Measurements from ENCODE around the gene MZT2B.
"Not testable (repeated sequence)": the region's sequence is repeated elsewhere in the genome, so short reads cannot be mapped to it uniquely, and the experiment has no call there.

The MZT2B gene

DNA sequence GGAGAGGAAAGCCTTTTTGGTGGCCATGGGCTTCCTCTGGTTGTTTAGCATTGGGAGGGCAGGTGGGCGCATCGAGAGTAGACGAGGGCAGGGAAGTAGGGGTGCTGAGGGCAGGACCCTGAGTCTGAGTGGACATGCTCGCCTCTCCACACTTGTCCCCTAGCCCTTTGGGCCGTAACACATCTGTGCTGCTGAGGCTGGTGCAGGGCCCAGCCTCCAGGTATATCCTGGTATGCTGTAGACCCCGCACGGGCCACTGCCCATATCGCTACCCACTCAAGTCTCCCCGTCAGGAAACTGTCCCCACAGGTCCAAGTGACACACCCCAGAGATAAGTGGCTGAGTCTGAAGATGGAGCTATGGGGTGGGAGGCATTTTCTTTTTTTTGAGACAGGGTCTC is 23.4 kb upstream of the MZT2B start:
- Histone ChIP-seq H3K9ac (no peak overlapping the region), H3K36me3 (ENCODE audit: insufficient read depth) (no peaks in the 10 kb centered on the region), H3K27me3 (ENCODE audit: insufficient read depth, low read depth) (no peaks in the 10 kb centered on the region), H3K4me3 (IDR thresholded peaks at IDR 0.05; ENCODE audit: insufficient read depth, low read depth, low read length) (no peak overlapping the region), H4K20me1 (ENCODE audit: insufficient read depth) (no peaks in the 10 kb centered on the region), H3K27ac (no peak overlapping the region), H2AFZ (ENCODE audit: low read depth) (no peak overlapping the region), H3K4me1 (ENCODE audit: low read depth, poor library complexity, severe bottlenecking) (peaks cover 9% of the 10 kb centered on the region), H3K79me2 (ENCODE audit: insufficient read depth, low read depth) (no peaks in the 10 kb centered on the region), H3K4me2 (no peak overlapping the region)
- TF ChIP-seq, protein P1, sequence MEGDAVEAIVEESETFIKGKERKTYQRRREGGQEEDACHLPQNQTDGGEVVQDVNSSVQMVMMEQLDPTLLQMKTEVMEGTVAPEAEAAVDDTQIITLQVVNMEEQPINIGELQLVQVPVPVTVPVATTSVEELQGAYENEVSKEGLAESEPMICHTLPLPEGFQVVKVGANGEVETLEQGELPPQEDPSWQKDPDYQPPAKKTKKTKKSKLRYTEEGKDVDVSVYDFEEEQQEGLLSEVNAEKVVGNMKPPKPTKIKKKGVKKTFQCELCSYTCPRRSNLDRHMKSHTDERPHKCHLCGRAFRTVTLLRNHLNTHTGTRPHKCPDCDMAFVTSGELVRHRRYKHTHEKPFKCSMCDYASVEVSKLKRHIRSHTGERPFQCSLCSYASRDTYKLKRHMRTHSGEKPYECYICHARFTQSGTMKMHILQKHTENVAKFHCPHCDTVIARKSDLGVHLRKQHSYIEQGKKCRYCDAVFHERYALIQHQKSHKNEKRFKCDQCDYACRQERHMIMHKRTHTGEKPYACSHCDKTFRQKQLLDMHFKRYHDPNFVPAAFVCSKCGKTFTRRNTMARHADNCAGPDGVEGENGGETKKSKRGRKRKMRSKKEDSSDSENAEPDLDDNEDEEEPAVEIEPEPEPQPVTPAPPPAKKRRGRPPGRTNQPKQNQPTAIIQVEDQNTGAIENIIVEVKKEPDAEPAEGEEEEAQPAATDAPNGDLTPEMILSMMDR (conservative IDR thresholded peaks at IDR 0.05; ENCODE audit: low read depth, low read length), result no peak

DNA sequence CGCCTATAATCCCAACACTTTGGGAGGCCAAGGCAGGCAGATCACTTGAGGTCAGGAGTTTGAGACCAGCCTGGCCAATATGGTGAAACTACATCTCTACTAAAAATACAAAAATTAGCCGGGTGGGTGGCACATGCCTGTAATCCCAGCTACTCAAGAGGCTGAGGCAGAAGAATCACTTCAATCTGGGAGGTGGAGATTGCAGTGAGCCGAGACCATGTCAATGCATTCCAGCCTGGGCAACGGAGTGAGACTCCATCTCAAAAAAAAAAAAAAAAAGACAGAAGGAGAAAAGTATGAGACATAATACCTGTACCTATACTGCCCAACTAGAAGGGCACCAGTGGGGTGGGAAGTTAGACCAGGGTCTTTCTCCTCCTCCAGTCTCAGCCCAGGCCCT is 22.7 kb upstream of the MZT2B start:
- not testable (repeated sequence) for H3K27ac ChIP-seq; H3K36me3 ChIP-seq (ENCODE audit: insufficient read depth); H3K9ac ChIP-seq; H4K20me1 ChIP-seq (ENCODE audit: insufficient read depth); H2AFZ ChIP-seq (ENCODE audit: low read depth); H3K79me2 ChIP-seq (ENCODE audit: insufficient read depth, low read depth); H3K27me3 ChIP-seq (ENCODE audit: insufficient read depth, low read depth); H3K4me3 ChIP-seq (IDR thresholded peaks at IDR 0.05; ENCODE audit: insufficient read depth, low read depth, low read length); H3K4me2 ChIP-seq; H3K4me1 ChIP-seq (ENCODE audit: low read depth, poor library complexity, severe bottlenecking)

DNA sequence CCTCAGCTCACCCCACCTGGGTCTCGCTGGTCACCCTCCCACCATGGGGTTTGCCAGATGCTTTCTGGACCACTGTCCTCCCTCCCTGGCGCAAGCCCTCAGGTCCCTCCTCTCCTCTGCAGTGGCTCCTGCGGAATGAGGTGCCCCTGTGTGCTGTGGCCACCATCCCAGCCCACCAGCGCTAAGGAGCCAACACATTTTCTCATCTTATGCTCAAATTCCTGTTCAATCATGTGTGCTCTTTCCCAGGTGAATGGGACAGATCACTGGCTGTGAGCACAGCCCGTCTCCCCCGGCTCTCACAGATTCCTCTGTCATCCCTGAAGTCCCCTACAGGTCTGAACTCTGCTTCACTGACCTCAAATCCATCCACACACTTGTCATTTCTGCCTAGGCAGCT is 21.9 kb upstream of the MZT2B start:
- no peak overlapping the region for H3K27ac ChIP-seq
- H3K4me2 ChIP-seq, result no peak overlapping the region
- H4K20me1 ChIP-seq (ENCODE audit: insufficient read depth), result no peaks in the 10 kb centered on the region
- H3K36me3 ChIP-seq (ENCODE audit: insufficient read depth), result no peaks in the 10 kb centered on the region
- peaks cover 9% of the 10 kb centered on the region for H3K4me1 ChIP-seq (ENCODE audit: low read depth, poor library complexity, severe bottlenecking)
- TF ChIP-seq, protein P1 (conservative IDR thresholded peaks at IDR 0.05; ENCODE audit: low read depth, low read length), result no peak
- no peak overlapping the region for H3K4me3 ChIP-seq (IDR thresholded peaks at IDR 0.05; ENCODE audit: insufficient read depth, low read depth, low read length)
- H2AFZ ChIP-seq (ENCODE audit: low read depth), result no peak overlapping the region
- H3K9ac ChIP-seq, result no peak overlapping the region
- no peaks in the 10 kb centered on the region for H3K27me3 ChIP-seq (ENCODE audit: insufficient read depth, low read depth)
- no peaks in the 10 kb centered on the region for H3K79me2 ChIP-seq (ENCODE audit: insufficient read depth, low read depth)

DNA sequence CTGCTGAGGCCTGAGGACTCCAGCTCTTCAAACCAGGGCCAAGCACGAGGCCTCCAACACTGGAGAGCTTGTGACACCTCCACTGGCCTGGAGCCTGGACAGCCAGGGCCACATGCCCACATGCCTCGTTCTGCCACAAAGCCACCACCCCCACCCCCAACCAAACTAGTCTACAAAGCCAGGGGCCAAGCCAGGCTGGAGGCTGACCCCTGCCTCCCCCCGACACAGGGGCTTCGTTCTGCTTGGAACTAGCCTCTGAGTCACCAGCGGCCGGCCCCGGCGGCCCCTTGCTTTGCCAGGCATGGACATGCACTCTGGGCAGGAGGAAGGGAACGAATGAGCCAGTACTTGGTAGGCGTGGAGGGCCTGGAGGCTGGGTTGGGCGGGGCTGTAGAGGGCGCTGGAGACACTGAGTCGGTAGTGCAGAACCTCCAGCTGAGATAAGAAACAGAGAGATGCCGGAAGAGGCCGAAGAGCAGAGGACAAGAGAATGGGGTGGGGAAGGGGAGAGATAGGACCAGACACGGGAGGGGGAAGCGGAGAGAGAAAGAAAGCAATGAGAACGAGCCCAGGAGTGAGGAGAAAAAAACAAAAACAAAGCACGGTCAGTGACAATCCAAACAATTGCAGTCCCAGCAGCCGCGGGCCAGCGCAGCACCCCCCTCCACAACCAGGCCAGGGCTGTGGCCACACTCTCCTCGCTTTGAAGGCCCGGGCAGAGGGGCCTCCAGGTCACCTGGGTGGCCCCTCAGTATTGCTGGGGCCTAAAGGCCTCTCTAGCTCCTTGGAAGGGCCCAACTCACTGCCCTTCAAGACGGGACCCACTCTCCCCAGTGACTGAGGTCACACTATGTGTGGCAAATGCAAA is 21.0 kb upstream of the MZT2B start:
- not testable (repeated sequence) for H3K4me3 ChIP-seq (IDR thresholded peaks at IDR 0.05; ENCODE audit: insufficient read depth, low read depth, low read length); H3K36me3 ChIP-seq (ENCODE audit: insufficient read depth); H3K4me2 ChIP-seq; H3K9ac ChIP-seq; H3K79me2 ChIP-seq (ENCODE audit: insufficient read depth, low read depth); H3K4me1 ChIP-seq (ENCODE audit: low read depth, poor library complexity, severe bottlenecking); H3K27ac ChIP-seq; H4K20me1 ChIP-seq (ENCODE audit: insufficient read depth); H3K27me3 ChIP-seq (ENCODE audit: insufficient read depth, low read depth); H2AFZ ChIP-seq (ENCODE audit: low read depth)

DNA sequence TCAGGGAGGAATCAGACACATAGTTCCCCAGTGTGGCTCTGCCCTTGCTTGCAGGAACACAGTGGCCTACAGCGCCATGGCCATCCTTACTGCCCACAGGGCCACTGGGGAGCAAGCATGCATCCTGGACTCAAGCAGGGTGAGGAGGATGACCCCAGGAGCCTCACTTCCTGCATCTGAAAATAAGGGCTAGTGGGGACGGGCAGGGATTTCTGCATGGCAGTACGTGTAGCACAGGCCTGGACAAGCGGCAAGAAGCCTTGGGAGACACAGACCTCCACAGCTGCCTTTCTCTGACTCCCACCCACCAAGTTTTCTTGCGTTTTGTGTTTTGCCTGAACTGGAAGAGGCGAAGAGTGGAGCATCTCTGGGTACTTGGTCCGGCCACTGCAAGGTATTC is 19.6 kb upstream of the MZT2B start:
- H3K27me3 ChIP-seq (ENCODE audit: insufficient read depth, low read depth); H2AFZ ChIP-seq (ENCODE audit: low read depth); H3K4me3 ChIP-seq (IDR thresholded peaks at IDR 0.05; ENCODE audit: insufficient read depth, low read depth, low read length); H3K4me2 ChIP-seq; H3K79me2 ChIP-seq (ENCODE audit: insufficient read depth, low read depth); H3K36me3 ChIP-seq (ENCODE audit: insufficient read depth); H3K27ac ChIP-seq; H4K20me1 ChIP-seq (ENCODE audit: insufficient read depth); H3K9ac ChIP-seq; H3K4me1 ChIP-seq (ENCODE audit: low read depth, poor library complexity, severe bottlenecking): not testable (repeated sequence)

DNA sequence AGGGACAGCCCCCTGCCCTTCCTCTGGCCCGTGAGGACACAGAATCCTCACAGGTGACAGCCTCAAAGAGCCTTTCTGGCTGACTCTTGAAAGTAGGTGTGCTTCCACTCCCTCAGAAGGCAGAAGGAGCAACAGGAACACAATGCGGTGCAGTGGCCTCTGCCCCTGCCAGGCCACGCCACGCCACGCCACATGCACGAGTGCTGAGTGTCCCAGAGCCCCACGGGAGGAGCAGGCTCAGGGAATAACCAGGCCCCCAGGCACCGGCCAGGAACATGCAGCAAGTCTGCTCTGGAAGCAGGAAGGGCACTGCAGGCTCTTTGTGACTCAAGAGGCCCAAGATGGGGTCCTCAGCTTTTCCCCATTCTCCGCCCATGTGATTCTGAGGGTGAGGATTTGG is 19.1 kb upstream of the MZT2B start:
- H3K79me2 ChIP-seq (ENCODE audit: insufficient read depth, low read depth), result no peaks in the 10 kb centered on the region
- peaks cover 4% of the 10 kb centered on the region for H3K4me1 ChIP-seq (ENCODE audit: low read depth, poor library complexity, severe bottlenecking)
- no peak overlapping the region for H3K27ac ChIP-seq
- no peak overlapping the region for H3K9ac ChIP-seq
- TF ChIP-seq, protein P1 (conservative IDR thresholded peaks at IDR 0.05; ENCODE audit: low read depth, low read length), result no peak
- no peaks in the 10 kb centered on the region for H3K36me3 ChIP-seq (ENCODE audit: insufficient read depth)
- H3K4me3 ChIP-seq (IDR thresholded peaks at IDR 0.05; ENCODE audit: insufficient read depth, low read depth, low read length), result no peak overlapping the region
- no peaks in the 10 kb centered on the region for H4K20me1 ChIP-seq (ENCODE audit: insufficient read depth)
- no peak overlapping the region for H3K4me2 ChIP-seq
- no peak overlapping the region for H2AFZ ChIP-seq (ENCODE audit: low read depth)
- no peaks in the 10 kb centered on the region for H3K27me3 ChIP-seq (ENCODE audit: insufficient read depth, low read depth)

All from KMS-11 (cell line).